Activated CD8-positive, alpha-beta T cell treated with anti-CD3 and anti-CD28 coated beads, Interleukin-2, amount 10 ng/mL, durations not matched to agents 7 days and 5 days (primary cell): ENCODE results near the gene ARHGAP8. TPM values are rescaled to one million over a fixed set of nuclear protein-coding genes. Genes with fewer than 3 reads are reported as not detected.

Experiments
- ATAC-seq: fragments of 150-1000 bp; cut with Tn5 transposase; one replicate; pipeline ENCODE4 v1.10.0; 2021; ENCODE audit warnings: moderate library complexity
- CTCF ChIA-PET: fragments of 350-600 bp; sonication (Branson Sonifier 250); formaldehyde crosslinking; loops from one replicate; lab custom pipeline; 2021; ENCODE audit warnings: antibody characterized with exemption; lab: Charles Lee
- POLR2A ChIA-PET: fragments of 350-600 bp; sonication (Branson Sonifier 250); formaldehyde crosslinking; loops from one replicate; lab custom pipeline; 2021; ENCODE audit warnings: antibody characterized with exemption; lab: Charles Lee
- DNase-seq: peaks from one replicate; pipeline ENCODE4 v3.0.0-alpha.2; 2020
- H3K27ac Mint-ChIP-seq: one replicate; pipeline ENCODE4 v1.8.0; 2021; ENCODE audit warnings: mild to moderate bottlenecking, mixed read lengths
- H3K27me3 Mint-ChIP-seq: one replicate; pipeline ENCODE4 v1.8.0; 2021; ENCODE audit warnings: low read depth, mixed read lengths
- H3K36me3 Mint-ChIP-seq: one replicate; pipeline ENCODE4 v1.8.0; 2021; ENCODE audit warnings: low read depth, mixed read lengths
- H3K4me1 Mint-ChIP-seq: one replicate; pipeline ENCODE4 v1.8.0; 2021; ENCODE audit warnings: low read depth, mixed read lengths
- H3K4me3 Mint-ChIP-seq: one replicate; pipeline ENCODE4 v1.8.0; 2021; ENCODE audit warnings: mild to moderate bottlenecking, mixed read lengths
- H3K9me3 Mint-ChIP-seq: one replicate; pipeline ENCODE4 v1.8.0; 2022; ENCODE audit warnings: mixed read lengths; ENCODE audit not compliant: insufficient read depth
- total RNA-seq, 2 experiments: library from RNA; stranded (reverse); gene quantifications; one replicate each; pipeline ENCODE4 v1.2.3, GENCODE V29; 2021

The ARHGAP8 gene
- total RNA-seq, 2 experiments from 2014 or later: 0.39 to 1.2 TPM

DNA sequence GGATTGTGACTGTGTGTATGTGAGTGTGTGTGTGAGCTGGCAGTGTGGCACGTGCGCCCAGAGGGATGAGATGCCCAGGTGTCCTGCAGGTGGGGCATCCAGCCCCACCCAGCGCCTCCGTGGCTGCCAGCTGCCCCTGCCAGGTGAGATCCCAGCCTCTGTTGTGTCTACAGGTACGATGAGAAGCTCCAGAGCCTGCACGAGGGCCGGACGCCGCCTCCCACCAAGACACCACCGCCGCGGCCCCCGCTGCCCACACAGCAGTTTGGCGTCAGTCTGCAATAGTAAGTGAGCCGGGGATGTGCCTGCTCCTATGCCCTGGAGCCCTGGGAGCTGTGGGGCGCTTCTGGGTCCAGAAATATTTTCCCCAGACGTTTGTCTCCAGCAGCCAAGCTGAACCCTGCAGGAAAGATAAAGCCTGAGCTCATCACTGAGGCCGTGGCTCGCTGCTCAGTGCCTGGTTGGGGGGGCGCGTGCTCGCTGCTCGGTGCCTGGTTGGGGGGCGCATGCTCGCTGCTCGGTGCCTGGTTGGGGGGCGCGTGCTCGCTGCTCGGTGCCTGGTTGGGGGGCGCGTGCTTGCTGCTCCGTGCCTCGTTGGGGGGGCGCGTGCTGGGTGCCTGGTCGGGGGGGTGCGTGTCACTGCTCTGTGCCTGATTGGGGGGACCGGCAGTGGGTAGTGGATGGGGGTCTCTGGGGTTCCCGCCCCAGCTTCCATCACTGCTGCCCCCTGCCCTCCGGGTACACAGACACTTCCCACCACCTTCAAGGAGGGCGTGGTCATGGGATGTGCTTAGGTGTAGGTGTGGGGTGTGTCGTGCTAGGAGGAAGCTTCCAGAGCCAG, 73.2 kb downstream of the ARHGAP8 start:
- ChIA-PET CTCF (no interaction called here), POLR2A (no interaction called here)
- peaks cover 2% of the 10 kb centered on the region for H3K4me1 Mint-ChIP-seq
- H3K27ac Mint-ChIP-seq: no peak overlapping the region
- no peaks in the 10 kb centered on the region for H3K36me3 Mint-ChIP-seq
- ATAC-seq (no peak), DNase-seq (no peak)
- no peak overlapping the region for H3K4me3 Mint-ChIP-seq
- H3K9me3 Mint-ChIP-seq: no peaks in the 10 kb centered on the region
- no peaks in the 10 kb centered on the region for H3K27me3 Mint-ChIP-seq

DNA sequence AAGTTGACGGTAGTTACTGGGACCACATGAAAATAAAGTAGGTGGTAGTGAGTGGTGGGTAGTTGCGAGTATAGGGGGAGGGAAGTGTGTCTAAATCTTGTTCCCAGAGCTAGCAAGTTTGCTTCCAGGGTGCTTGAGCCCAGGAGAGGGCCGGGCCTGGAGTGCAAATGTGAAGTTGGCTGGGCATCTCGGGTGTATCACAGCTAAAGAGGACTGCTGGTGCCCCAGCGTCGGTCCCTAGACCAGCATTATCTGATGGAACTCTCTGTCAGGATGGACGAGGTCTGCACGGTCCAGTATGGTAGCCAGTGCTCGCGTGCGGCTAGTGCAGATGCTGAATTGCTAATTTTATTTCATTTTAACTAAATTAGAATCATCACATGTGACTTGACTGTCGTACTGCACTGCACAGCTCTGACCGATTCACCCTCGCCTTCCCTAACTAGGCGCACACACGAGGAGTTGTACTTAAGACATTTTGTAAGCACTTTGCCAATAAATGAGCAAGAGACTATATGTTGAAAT, 75.4 kb downstream of the ARHGAP8 start:
- Mint-ChIP-seq H3K4me3 (no peak overlapping the region), H3K27me3 (peaks cover 2% of the 10 kb centered on the region), H3K9me3 (no peaks in the 10 kb centered on the region), H3K27ac (no peak overlapping the region), H3K36me3 (no peaks in the 10 kb centered on the region), H3K4me1 (peaks cover 2% of the 10 kb centered on the region)
- DNase-seq (no peak), ATAC-seq (no peak)
- POLR2A ChIA-PET: no interaction called here
- CTCF ChIA-PET: no interaction called here

DNA sequence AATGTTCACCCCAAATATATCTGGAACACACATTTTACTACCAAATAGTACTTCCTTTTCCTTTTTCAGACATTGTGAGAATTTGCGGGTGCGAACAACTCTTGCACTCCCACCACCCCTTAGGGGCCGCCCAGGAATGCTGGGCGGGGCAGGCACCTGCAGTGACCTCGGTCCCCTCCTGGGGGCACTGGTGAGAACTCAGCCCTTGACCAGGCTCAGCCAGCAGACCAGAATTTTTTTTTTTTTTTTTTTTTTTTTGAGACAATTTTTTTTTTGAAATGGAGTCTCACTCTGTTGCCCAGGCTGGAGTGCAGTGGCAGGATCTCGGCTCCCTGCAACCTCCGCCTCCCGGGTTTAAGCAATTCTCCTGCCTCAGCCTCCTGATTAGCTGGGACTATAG, 75.8 kb downstream of the ARHGAP8 start:
- Mint-ChIP-seq H3K4me3 (no peak overlapping the region), H3K9me3 (no peaks in the 10 kb centered on the region), H3K36me3 (no peaks in the 10 kb centered on the region), H3K27ac (no peak overlapping the region), H3K4me1 (peaks cover 2% of the 10 kb centered on the region), H3K27me3 (peaks cover 3% of the 10 kb centered on the region)
- ChIA-PET POLR2A (no interaction called here), CTCF (interaction anchor here (0.7 kb wide), 1 partner anchor 978 kb away, joined by 3 read pairs; no protein-coding TSS in a partner anchor)
- ATAC-seq: no peak
- DNase-seq: no peak

DNA sequence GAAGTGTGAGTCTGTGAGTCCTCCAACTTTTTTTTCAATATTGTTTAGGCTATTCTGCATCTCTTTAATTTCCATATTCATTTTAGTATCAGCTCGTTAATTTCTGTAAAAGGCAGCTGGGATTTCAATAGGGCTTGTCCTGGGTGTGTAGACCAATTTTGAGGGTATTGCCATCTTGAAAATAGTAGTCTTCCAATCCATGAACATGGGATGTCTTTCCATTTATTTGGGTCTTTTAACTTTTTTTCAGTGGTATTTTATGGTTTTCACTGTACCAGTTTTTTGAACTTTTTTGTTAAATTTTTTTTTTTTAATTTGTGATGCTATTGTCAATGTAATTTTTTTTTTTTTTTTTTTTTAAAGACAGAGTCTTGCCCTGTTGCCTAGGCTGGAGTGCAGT, 79.5 kb downstream of the ARHGAP8 start:
- ChIA-PET POLR2A (no interaction called here), CTCF (no interaction called here)
- H3K27me3 Mint-ChIP-seq: peaks cover 9% of the 10 kb centered on the region
- no peak overlapping the region for H3K4me3 Mint-ChIP-seq
- no peaks in the 10 kb centered on the region for H3K36me3 Mint-ChIP-seq
- no peak for ATAC-seq
- no peak overlapping the region for H3K27ac Mint-ChIP-seq
- no peak for DNase-seq
- H3K4me1 Mint-ChIP-seq: peaks cover 2% of the 10 kb centered on the region
- H3K9me3 Mint-ChIP-seq: no peaks in the 10 kb centered on the region

DNA sequence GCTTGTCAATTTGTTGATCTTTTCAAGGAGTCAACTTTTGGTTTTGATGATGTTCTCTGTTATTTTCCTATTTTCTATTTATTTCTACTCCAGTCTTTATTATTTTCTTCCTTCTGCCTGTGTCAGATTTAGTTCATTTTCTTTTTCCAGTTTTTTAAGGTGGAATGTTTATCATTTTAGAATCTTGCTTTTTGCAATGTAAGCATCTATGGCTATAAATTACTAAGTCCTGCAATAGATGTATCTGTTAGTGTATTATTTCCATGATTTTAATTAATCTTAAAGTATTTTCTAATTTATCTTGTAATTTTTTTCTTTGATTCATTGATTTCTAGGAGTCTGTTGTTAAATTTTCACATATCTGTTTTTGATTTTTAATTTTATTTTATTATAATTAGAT, 81.7 kb downstream of the ARHGAP8 start:
- Mint-ChIP-seq H3K9me3 (no peaks in the 10 kb centered on the region), H3K4me3 (no peak overlapping the region), H3K27me3 (peaks cover 9% of the 10 kb centered on the region), H3K4me1 (no peaks in the 10 kb centered on the region), H3K27ac (no peak overlapping the region), H3K36me3 (no peaks in the 10 kb centered on the region)
- no peak for DNase-seq
- ChIA-PET CTCF (no interaction called here), POLR2A (no interaction called here)
- ATAC-seq: no peak

DNA sequence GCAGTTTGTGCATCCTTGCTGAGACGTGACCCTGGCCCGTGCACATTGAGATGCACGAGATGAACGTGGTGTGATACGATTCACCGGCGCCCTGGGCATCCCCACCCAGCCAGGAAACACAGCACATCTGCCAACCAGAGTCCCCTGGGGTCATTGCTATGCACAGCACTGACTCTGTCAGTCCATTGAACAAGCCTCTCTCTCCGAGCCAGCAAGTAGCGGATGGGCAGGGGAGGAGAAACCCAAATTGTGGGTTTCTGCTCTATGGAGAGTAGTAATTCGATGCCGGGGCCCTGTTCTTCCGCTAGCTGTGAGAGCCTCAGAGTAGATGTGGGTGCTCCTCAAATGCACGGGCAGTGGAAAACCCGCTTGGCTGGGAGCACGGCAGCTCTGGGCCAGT, 85.1 kb downstream of the ARHGAP8 start:
- Mint-ChIP-seq H3K9me3 (no peaks in the 10 kb centered on the region), H3K4me3 (no peak overlapping the region), H3K36me3 (no peaks in the 10 kb centered on the region), H3K4me1 (no peaks in the 10 kb centered on the region), H3K27me3 (peaks cover 11% of the 10 kb centered on the region), H3K27ac (no peak overlapping the region)
- ATAC-seq (no peak), DNase-seq (no peak)
- CTCF ChIA-PET: no interaction called here
- POLR2A ChIA-PET: no interaction called here

DNA sequence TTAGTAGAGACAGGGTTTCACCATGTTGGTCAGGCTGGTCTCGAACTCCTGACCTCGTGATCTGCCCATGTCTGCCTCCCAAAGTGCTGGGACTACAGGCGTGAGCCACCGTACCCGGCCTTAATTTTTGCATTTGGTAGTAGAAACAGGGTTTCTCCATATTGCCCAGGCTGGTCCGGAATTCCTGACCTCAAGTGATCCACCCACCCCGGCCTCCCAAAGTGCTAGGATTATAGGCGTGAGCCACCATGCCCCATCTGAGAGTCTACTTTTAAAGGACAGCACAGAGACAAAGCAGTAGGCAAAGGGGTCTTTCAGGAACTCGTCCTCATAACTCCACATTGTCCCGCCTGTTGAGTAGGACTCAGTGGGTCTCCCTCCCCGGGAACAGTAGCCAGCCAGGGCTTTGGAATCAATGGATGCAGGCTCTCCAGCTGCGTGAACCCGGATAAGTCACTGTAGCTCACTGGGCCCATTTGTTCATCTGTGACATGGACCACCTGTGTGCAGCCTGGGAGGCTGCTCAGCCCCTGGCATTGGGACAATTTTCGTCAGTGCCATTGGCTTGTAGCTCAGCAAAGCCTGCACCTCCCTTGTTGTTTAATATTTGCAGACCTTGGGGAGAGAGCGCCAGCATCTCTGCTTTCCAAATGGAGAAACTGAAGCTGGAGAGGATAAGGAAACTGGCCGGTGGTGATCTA, 86.1 kb downstream of the ARHGAP8 start:
- ATAC-seq: no peak
- Mint-ChIP-seq H3K27me3 (peaks cover 8% of the 10 kb centered on the region), H3K4me3 (no peak overlapping the region), H3K27ac (no peak overlapping the region), H3K4me1 (no peaks in the 10 kb centered on the region), H3K36me3 (no peaks in the 10 kb centered on the region), H3K9me3 (no peaks in the 10 kb centered on the region)
- CTCF ChIA-PET: no interaction called here
- POLR2A ChIA-PET: no interaction called here
- DNase-seq: no peak

DNA sequence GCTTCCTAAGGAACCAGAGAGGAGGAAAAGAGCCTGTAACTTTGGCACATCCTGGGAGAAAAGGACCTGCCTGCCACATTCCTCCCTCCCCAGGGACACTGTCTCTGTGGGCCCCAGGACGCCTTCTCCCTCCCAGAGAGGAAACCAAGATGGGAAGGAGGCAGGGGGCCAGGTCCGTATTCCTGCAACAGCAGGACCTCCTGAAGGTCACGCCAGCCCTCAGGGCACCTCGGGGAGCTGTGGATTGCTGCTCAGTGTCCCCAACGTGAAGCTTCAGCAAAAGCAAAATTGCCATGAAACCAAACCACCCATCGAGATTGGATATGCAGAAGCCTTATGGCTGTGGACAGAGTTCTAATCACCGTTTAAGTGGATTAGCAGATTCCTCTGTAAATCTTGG, 86.7 kb downstream of the ARHGAP8 start:
- Mint-ChIP-seq H3K4me3 (no peak overlapping the region), H3K27ac (no peak overlapping the region), H3K27me3 (peaks cover 4% of the 10 kb centered on the region), H3K36me3 (no peaks in the 10 kb centered on the region), H3K4me1 (no peaks in the 10 kb centered on the region), H3K9me3 (no peaks in the 10 kb centered on the region)
- POLR2A ChIA-PET: no interaction called here
- CTCF ChIA-PET: no interaction called here
- DNase-seq: no peak
- no peak for ATAC-seq

DNA sequence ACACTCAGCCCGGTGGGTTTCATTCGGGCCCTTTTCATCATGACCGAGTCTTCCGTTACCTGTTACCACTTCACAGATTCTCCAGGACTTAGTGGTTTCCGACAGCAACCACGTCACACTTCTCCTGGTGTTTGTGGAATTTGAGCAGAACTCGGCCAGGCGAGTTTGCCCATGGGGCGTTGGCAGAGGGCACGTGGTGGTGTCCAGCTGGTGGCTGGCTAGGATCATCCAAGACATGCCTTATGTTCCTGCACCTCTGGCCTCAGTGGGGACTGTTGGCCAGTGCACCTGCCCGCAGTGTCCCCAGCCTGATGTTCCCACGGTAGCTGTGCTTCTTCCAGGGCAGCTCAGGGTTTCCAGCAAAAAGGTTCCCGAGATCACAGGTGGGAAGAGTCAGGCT, 87.3 kb downstream of the ARHGAP8 start:
- CTCF ChIA-PET: no interaction called here
- H3K4me3 Mint-ChIP-seq: no peak overlapping the region

DNA sequence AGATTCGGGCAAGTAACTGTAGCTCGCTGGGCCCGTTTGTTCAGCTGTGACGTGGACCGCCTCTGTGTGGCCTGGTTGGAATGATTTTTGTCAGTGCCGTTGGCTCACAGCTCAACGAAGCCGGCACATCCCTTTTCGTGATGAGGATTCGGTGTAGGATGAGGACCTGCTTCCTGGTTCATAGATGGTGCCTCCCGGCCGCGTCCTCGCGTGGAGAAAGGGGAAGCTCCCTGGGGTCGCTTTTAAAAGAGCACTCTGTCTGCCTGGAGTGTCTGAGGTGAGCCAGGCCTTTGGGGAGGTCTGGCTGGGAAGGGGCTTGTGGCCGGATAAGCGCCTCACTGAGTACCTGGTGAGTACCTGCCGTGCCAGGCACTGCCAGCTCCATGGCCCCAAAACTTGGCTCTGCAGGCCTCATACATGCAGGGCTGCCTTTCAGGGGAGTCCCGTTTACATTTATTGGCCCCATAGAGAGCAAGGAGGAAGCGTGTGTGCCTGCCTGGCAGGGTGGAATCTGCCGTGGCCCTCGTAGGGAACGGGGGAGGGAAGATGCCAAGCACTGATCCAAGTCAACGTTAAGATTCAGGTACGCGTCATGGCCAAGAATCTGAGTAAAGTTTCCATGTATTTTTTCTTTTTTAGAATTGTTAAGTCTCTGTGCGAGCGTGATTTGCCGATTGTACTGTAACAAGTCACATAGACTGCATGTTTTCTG, 88.4 kb downstream of the ARHGAP8 start:
- Mint-ChIP-seq H3K4me1 (no peaks in the 10 kb centered on the region), H3K36me3 (no peaks in the 10 kb centered on the region), H3K27ac (no peak overlapping the region), H3K4me3 (no peak overlapping the region), H3K9me3 (no peaks in the 10 kb centered on the region), H3K27me3 (peaks cover 2% of the 10 kb centered on the region)
- CTCF ChIA-PET: no interaction called here
- DNase-seq (no peak), ATAC-seq (no peak)
- POLR2A ChIA-PET: no interaction called here

More for the DNA sequence above, 87.3 kb downstream of the ARHGAP8 start:
- Mint-ChIP-seq H3K36me3 (no peaks in the 10 kb centered on the region), H3K9me3 (no peaks in the 10 kb centered on the region), H3K27me3 (peaks cover 2% of the 10 kb centered on the region), H3K27ac (no peak overlapping the region), H3K4me1 (no peaks in the 10 kb centered on the region)
- DNase-seq (no peak), ATAC-seq (no peak)
- POLR2A ChIA-PET: no interaction called here

DNA sequence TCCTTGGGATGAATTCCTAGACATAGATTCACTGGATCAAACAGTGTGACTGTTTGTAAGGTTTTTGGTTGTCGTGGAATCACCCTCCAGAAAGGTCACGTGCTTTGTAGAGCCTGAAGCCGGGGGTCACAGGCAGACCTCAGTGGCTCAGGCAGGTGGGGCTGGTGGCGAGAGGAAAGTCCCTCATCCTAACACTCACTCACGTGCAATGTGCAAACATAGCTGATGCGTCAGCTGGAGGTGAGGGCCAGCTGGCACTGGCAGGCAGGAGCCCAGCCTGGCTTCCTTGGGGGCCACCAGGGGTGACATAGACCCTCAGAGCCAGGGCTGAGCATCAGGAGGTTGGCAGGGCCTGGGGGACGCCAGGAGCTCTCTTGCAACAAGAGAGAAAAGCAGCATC, 90.0 kb downstream of the ARHGAP8 start:
- H3K36me3 Mint-ChIP-seq: no peaks in the 10 kb centered on the region
- CTCF ChIA-PET: interaction anchor here (1.1 kb wide), 1 partner anchor 21 kb away, joined by 3 read pairs; no protein-coding TSS in a partner anchor
- no peaks in the 10 kb centered on the region for H3K4me1 Mint-ChIP-seq
- H3K4me3 Mint-ChIP-seq: no peak overlapping the region
- peaks cover 2% of the 10 kb centered on the region for H3K27me3 Mint-ChIP-seq
- ATAC-seq (no peak), DNase-seq (no peak)
- POLR2A ChIA-PET: no interaction called here
- no peaks in the 10 kb centered on the region for H3K9me3 Mint-ChIP-seq
- no peak overlapping the region for H3K27ac Mint-ChIP-seq

DNA sequence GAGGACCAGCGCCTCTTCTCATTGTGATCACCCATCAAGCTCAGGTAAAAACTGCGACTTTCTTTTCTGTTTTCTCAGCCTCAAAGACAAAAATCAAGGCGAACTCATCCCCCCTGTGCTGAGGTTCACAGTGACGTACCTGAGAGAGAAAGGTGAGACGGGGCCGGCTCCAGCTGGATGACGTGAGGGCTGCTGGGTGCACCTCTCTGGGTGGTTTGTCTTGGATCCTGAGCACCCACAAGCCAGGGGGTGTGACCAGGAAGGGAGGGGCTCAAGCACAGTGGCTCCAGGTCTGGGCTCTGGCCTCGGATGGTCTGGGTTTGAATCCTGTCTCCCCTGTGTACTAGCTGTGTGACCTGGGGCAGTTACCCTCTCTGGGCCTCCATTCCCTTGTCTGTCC, 92.8 kb downstream of the ARHGAP8 start:
- Mint-ChIP-seq H3K4me3 (no peak overlapping the region), H3K9me3 (no peaks in the 10 kb centered on the region), H3K27ac (no peak overlapping the region), H3K4me1 (no peaks in the 10 kb centered on the region), H3K27me3 (peaks cover 2% of the 10 kb centered on the region), H3K36me3 (no peaks in the 10 kb centered on the region)
- DNase-seq (no peak), ATAC-seq (no peak)
- ChIA-PET POLR2A (no interaction called here), CTCF (no interaction called here)
